IPS DF 6.9 (cell line): ENCODE measurements around the gene MPDU1.

Source experiments
- DNase-seq: peaks from one replicate; pipeline ENCODE4 v3.0.0-alpha.2; 2013; ENCODE audit warnings: low read depth, low spot score
- H3K27ac ChIP-seq: one replicate; pipeline ENCODE4 v1.5.1; 2013; ENCODE audit warnings: low read length, control low read depth
- H3K27me3 ChIP-seq: 2 replicates; pipeline ENCODE4 v1.6.1; 2013; ENCODE audit warnings: mild to moderate bottlenecking, low read length; ENCODE audit not compliant: control insufficient read depth, insufficient read depth
- H3K36me3 ChIP-seq: 2 replicates; pipeline ENCODE4 v1.6.1; 2013; ENCODE audit warnings: low read length; ENCODE audit not compliant: control insufficient read depth, insufficient read depth
- H3K4me1 ChIP-seq: 2 replicates; pipeline ENCODE4 v1.6.1; 2013; ENCODE audit warnings: low read length; ENCODE audit not compliant: control insufficient read depth, insufficient read depth
- H3K4me3 ChIP-seq: 2 replicates; pipeline ENCODE4 v1.5.1; 2013; ENCODE audit warnings: mild to moderate bottlenecking, low read length
- H3K9me3 ChIP-seq: 2 replicates; pipeline ENCODE4 v1.6.1; 2013; ENCODE audit warnings: low read length, inconsistent platforms; ENCODE audit not compliant: control insufficient read depth, insufficient read depth
- WGBS: extraction: QIAGEN DNeasy Blood & Tissue Kit; methylation state at CpG from one replicate; pipeline ENCODE4 v1.1.7; 2013; ENCODE audit warnings: mixed read lengths, missing lambda C conversion rate; ENCODE audit not compliant: insufficient read length, insufficient coverage; 5-methylcytosine and 5-hydroxymethylcytosine counted together

MPDU1 gene

GRCh38 chr17:7561028-7561575 lies 22.6 kb upstream of the MPDU1 start:
- H3K27me3 ChIP-seq, result no peaks in the 10 kb centered on the region
- no CpG with 5 or more reads among the region's 32 CpGs for WGBS
- H3K4me1 ChIP-seq, result peaks cover 3% of the 10 kb centered on the region
- H3K4me3 ChIP-seq, result peak overlapping the region; percentile 59; the same call in 1 of the 2 replicates
- no peak overlapping the region for H3K27ac ChIP-seq
- H3K36me3 ChIP-seq, result peaks cover 12% of the 10 kb centered on the region
- peak; percentile 60 for DNase-seq
- H3K9me3 ChIP-seq, result no peaks in the 10 kb centered on the region

GRCh38 chr17:7561589-7562207 lies 22.0 kb upstream of the MPDU1 start, which contains the start of gene SENP3:
Gene SENP3, plus strand, starts transcription at chr17:7561919. Its CDS starts 1,158 bp downstream, at chr17:7563077.
- H3K36me3 ChIP-seq, result peaks cover 12% of the 10 kb centered on the region
- no CpG with 5 or more reads among the region's 82 CpGs for WGBS
- no peaks in the 10 kb centered on the region for H3K9me3 ChIP-seq
- peak; percentile 68 for DNase-seq
- peaks cover 3% of the 10 kb centered on the region for H3K4me1 ChIP-seq
- H3K27ac ChIP-seq, result no peak within 1 kb of the TSS
- H3K4me3 ChIP-seq, result peak within 1 kb of the TSS; percentile 59
- H3K27me3 ChIP-seq, result no peaks in the 10 kb centered on the region

GRCh38 chr17:7562208-7562605 lies 21.4 kb upstream of the MPDU1 start:
- no peaks in the 10 kb centered on the region for H3K9me3 ChIP-seq
- WGBS, result no CpG with 5 or more reads among the region's 28 CpGs
- H3K27me3 ChIP-seq, result no peaks in the 10 kb centered on the region
- H3K4me1 ChIP-seq, result peaks cover 3% of the 10 kb centered on the region
- H3K4me3 ChIP-seq, result peak overlapping the region; percentile 59
- H3K27ac ChIP-seq, result no peak overlapping the region
- H3K36me3 ChIP-seq, result peaks cover 16% of the 10 kb centered on the region
- DNase-seq, result no peak

GRCh38 chr17:7563115-7563869 lies 20.4 kb upstream of the MPDU1 start:
- H3K27ac ChIP-seq, result no peak overlapping the region
- peaks cover 3% of the 10 kb centered on the region for H3K4me1 ChIP-seq
- no CpG with 5 or more reads among the region's 30 CpGs for WGBS
- H3K4me3 ChIP-seq, result no peak overlapping the region
- H3K36me3 ChIP-seq, result peaks cover 16% of the 10 kb centered on the region
- H3K27me3 ChIP-seq, result no peaks in the 10 kb centered on the region
- H3K9me3 ChIP-seq, result no peaks in the 10 kb centered on the region
- DNase-seq, result no peak

GRCh38 chr17:7569571-7569970 lies 14.1 kb upstream of the MPDU1 start:
- WGBS, result no CpG with 5 or more reads among the region's 5 CpGs

GRCh38 chr17:7570351-7570750 lies 13.3 kb upstream of the MPDU1 start:
- no peak for DNase-seq
- no peaks in the 10 kb centered on the region; the same call in 1 of the 2 replicates for H3K4me1 ChIP-seq
- no peaks in the 10 kb centered on the region for H3K27me3 ChIP-seq
- H3K4me3 ChIP-seq, result no peak overlapping the region
- no peaks in the 10 kb centered on the region for H3K9me3 ChIP-seq
- H3K36me3 ChIP-seq, result peaks cover 36% of the 10 kb centered on the region
- no CpG with 5 or more reads among the region's 10 CpGs for WGBS
- H3K27ac ChIP-seq, result no peak overlapping the region

More at GRCh38 chr17:7569571-7569970, 14.1 kb upstream of the MPDU1 start:
- H3K27ac ChIP-seq, result no peak overlapping the region
- DNase-seq, result no peak
- H3K27me3 ChIP-seq, result no peaks in the 10 kb centered on the region
- no peaks in the 10 kb centered on the region for H3K9me3 ChIP-seq
- no peak overlapping the region for H3K4me3 ChIP-seq
- peaks cover 34% of the 10 kb centered on the region for H3K36me3 ChIP-seq
- H3K4me1 ChIP-seq, result no peaks in the 10 kb centered on the region

- no peak overlapping the region for H3K27ac ChIP-seq
- no peak for DNase-seq
- WGBS, result no CpG with 5 or more reads among the region's 11 CpGs
- no peaks in the 10 kb centered on the region for H3K27me3 ChIP-seq
- H3K36me3 ChIP-seq, result peaks cover 44% of the 10 kb centered on the region
- H3K4me1 ChIP-seq, result no peaks in the 10 kb centered on the region; the same call in 1 of the 2 replicates
- H3K9me3 ChIP-seq, result no peaks in the 10 kb centered on the region
- H3K4me3 ChIP-seq, result peak overlapping the region; percentile 57; the same call in 1 of the 2 replicates
Observed at GRCh38 chr17:7572338-7572587, 11.4 kb upstream of the MPDU1 start.

GRCh38 chr17:7572588-7573323 lies 10.9 kb upstream of the MPDU1 start:
- Histone ChIP-seq H3K36me3 (peaks cover 49% of the 10 kb centered on the region), H3K4me1 (no peaks in the 10 kb centered on the region; the same call in 1 of the 2 replicates), H3K27me3 (no peaks in the 10 kb centered on the region), H3K4me3 (peak overlapping the region; percentile 94), H3K27ac (no peak overlapping the region), H3K9me3 (no peaks in the 10 kb centered on the region)
- no CpG with 5 or more reads among the region's 73 CpGs for WGBS
- peak; percentile 97 for DNase-seq

- no peaks in the 10 kb centered on the region for H3K27me3 ChIP-seq
- H3K4me1 ChIP-seq, result no peaks in the 10 kb centered on the region; the same call in 1 of the 2 replicates
- H3K9me3 ChIP-seq, result no peaks in the 10 kb centered on the region
- no CpG with 5 or more reads among the region's 71 CpGs for WGBS
- H3K36me3 ChIP-seq, result peaks cover 54% of the 10 kb centered on the region
- H3K27ac ChIP-seq, result no peak overlapping the region
- no peak for DNase-seq
- peak overlapping the region; percentile 94 for H3K4me3 ChIP-seq
Observed at GRCh38 chr17:7573324-7574080, 10.2 kb upstream of the MPDU1 start.
